NCI-H128 (cell line): ENCODE results near the gene CD70.
A peak's percentile ranks its signal among the peaks of the same experiment; 100 is the strongest.
"Not testable (repeated sequence)": the region's sequence is repeated elsewhere in the genome, so short reads cannot be mapped to it uniquely, and the experiment has no call there.

Experiments
- DNase-seq: peaks from one replicate; lab custom pipeline; 2025; ENCODE audit not compliant: unreplicated experiment; lab: John Stamatoyannopoulos, UW

CD70 gene

GRCh38 chr19:6590827-6591319 is at the start of gene CD70:
Gene CD70 (minus strand): TSS chr19:6591150. CDS start chr19:6591002, 148 bp downstream.
- no peak for DNase-seq

- not testable (repeated sequence) for DNase-seq
Measured at GRCh38 chr19:6640333-6640732, 49.4 kb upstream of the CD70 start.

- no peak for DNase-seq
Measured at GRCh38 chr19:6639439-6639838, 48.5 kb upstream of the CD70 start.

GRCh38 chr19:6633456-6633813 is 42.5 kb upstream of the CD70 start:
- not testable (repeated sequence) for DNase-seq

- DNase-seq = not testable (repeated sequence)
Measured at GRCh38 chr19:6632747-6633455, 42.0 kb upstream of the CD70 start.

- DNase-seq = peak; percentile 9
Measured at GRCh38 chr19:6632002-6632621, 41.2 kb upstream of the CD70 start.

- DNase-seq = no peak
Measured at GRCh38 chr19:6626764-6627163, 35.8 kb upstream of the CD70 start.

- no peak for DNase-seq
Measured at GRCh38 chr19:6617374-6617773, 26.4 kb upstream of the CD70 start.

GRCh38 chr19:6616011-6616410 is 25.1 kb upstream of the CD70 start:
- no peak for DNase-seq

GRCh38 chr19:6613711-6614110 is 22.8 kb upstream of the CD70 start:
- DNase-seq = no peak

- no peak for DNase-seq
Measured at GRCh38 chr19:6610934-6611852, 20.2 kb upstream of the CD70 start.

- no peak for DNase-seq
Measured at GRCh38 chr19:6608940-6609339, 18.0 kb upstream of the CD70 start.

- DNase-seq = not testable (repeated sequence)
Measured at GRCh38 chr19:6608146-6608545, 17.2 kb upstream of the CD70 start.

- not testable (repeated sequence) for DNase-seq
Measured at GRCh38 chr19:6606276-6607070, 15.5 kb upstream of the CD70 start.

- no peak for DNase-seq
Measured at GRCh38 chr19:6604906-6605305, 14.0 kb upstream of the CD70 start.

GRCh38 chr19:6602729-6603114 is 11.8 kb upstream of the CD70 start:
- DNase-seq = no peak

GRCh38 chr19:6601537-6602052 is 10.6 kb upstream of the CD70 start:
- not testable (repeated sequence) for DNase-seq

GRCh38 chr19:6600951-6601536 is 10.1 kb upstream of the CD70 start:
- DNase-seq = not testable (repeated sequence)

GRCh38 chr19:6599866-6600454 is 9.0 kb upstream of the CD70 start:
- DNase-seq = no peak
